GM21381 (cell line): Measurements from ENCODE around the gene TMCC2.

Experiments
- ATAC-seq: cut with Tn5 transposase; IDR thresholded peaks from one replicate; pipeline ENCODE4 v1.9.1; 2021; ENCODE audit warnings: mild to moderate bottlenecking, moderate library complexity; ENCODE audit not compliant: unreplicated experiment

TMCC2 gene

DNA sequence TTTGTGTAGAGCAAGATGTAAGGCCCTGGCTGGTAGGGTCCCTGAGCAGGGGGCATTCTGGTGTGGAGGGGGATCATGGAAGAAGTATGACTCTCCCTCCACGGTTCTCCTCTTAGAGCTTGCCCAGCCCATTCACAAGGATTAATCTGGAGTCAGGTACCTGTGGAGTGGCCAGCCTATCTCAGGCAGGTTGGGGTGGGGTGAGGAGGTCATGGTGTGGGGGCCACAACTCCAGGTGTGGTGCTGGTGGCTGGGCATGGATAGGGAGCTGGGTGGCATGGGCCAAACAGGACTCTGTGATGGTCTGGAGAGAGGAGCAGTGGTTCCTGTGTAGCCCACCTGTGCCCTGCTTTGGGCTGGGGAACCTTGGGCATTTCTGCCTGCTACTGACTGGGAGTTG lies 32.3 kb downstream of the TMCC2 start:
- no peak for ATAC-seq

DNA sequence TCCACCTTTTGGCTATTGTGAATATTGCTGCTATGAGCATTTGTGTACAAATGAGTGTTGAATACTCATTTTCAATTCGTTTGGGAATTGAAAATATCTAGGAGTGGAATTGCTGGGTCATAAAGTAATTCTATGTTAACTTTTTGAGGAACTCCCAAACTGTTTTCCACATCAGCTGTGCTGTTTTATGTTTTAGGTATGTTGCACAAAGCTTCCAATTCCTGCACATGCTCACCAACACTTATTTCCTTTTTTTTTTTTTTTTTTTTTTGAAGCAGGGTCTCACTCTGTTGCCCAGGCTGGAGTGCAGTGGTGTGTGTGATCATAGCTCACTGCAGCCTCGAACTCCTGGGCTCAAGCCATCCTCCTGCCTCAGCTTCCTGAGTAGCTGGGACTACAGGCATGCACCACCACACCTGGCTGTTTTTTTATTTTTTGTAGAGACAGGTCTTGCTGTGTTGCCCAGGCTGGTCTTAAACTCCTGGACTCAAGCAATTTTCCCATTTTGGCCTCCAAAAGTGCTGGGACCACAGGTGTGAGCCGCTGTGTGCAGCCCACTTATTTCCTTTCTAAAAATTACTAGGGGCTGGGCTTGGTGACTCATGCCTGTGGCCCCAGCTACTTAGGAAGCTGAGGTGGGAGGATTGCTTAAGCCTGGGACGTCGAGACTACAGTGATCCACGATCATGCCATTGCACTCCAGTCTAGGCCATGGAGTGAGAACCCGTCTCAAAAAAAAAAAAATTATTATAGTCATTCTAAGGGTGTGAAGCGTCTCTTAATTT lies 33.4 kb downstream of the TMCC2 start:
- ATAC-seq: no peak

DNA sequence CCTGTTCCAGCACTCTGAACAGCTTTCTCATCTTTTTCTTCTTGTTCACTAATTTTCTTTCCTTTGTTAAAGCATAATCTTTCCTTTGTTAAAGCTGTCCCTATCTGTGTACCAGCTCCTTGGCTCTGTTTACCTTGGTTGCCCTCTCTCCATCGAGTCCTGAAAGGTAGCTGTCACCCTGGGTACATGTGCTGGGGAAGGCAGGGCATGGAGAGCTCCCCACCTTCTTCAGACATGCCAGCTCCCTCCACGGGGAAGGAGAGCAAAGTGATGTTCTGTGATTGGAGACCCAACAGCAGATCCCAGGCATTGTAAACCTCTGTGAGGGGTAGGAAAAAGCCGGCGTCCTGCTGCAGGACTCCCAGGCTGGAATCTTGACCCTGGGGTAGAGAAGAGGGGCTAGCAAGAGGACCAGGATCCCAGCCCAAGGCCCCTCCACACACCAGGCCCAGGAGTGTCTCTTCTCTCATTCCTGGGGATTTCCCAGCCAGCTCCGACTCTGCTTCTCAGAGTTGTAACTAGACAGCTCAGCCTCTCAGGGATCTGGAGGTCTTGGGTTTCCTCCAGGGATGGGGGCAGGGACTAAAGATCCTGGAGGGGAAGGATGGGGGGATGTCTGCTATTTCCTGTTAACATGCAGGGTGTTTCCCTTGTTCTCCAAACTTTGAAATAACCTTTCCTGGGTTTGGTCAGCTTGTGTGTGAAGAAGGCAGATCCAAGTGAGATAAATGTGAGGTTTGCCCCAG lies 34.4 kb downstream of the TMCC2 start:
- no peak for ATAC-seq

DNA sequence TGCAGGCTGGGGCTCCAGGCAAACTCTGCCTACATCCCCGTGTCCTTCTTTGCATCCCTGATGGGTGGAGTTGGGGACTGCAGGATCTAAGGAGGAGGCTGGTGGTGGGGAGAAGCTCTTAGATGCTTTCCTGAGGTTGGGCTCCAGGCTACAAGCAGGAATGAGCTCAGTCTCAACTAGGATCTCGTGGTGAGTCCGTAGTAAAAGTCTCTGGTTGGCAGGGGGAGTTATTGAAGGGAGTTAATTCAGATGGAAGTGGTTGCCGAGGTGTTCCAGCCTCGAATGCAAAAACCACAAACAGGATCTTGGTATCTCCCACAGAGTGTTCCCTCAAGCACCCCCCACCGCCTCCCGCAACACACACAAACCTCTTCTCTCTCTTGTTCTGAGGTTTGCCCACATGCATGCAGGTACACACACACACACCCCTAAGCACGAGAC lies 35.0 kb downstream of the TMCC2 start:
- no peak for ATAC-seq

DNA sequence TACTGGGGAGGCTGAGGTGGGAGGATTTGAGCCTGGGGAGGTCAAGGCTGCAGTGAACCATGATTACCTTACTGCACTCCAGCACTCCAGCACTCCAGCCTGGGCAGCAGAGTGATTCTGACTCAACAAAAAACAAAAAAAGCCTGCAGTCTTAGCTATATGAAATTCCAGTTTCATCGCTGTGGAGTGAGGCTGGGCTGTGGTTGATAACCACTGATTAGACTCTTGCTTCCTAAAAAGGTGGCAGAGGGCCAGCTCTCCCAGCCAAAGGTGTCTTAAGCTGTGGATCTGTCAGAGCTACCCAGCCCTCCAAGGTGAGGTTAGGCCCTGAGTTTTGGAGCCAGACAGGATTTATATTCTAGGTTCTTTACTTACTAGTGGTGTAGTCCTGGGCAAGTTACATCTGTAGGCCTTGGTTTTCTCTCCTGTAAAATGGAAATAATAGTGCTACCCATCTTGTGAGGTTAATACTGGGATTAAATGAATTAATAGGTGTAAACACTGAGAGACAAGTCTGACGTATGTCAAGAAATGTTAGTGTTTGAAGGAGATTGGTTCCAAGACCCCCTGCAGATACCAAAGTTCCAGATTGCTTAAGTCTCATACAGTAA lies 35.9 kb downstream of the TMCC2 start:
- no peak for ATAC-seq

DNA sequence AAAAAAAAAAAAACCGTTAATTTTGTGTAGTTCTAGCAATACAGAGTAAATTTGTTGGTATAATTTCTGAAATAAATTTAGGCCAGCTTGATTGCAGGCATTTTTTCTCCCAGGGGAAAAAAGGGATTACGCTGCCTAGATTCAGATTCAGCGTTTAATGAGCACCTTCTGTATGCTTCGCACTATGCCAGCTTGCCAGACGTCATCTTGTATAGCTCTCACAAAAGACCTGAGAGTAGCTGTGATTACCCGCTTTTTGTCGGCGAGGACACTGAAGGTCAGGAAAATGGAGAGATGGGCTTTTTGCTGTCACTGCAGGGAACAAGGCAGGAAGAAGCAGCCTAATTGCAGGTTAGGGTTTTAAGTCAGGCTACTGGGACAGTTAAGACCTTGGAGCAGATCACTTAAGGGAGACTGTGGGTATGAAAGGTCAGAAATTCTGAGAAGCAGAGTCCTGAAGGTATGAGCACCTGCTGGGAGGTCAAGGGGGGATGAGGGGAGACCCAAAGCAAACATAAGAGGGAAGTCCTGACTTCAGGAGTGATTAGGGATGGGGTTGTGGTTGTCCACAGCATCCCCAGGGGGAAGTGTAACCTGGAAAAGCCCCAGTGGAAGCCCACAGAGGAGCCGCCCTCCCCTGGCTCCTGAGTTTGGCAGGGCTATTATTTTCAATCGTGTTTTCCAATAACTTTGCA lies 39.0 kb downstream of the TMCC2 start:
- no peak for ATAC-seq

DNA sequence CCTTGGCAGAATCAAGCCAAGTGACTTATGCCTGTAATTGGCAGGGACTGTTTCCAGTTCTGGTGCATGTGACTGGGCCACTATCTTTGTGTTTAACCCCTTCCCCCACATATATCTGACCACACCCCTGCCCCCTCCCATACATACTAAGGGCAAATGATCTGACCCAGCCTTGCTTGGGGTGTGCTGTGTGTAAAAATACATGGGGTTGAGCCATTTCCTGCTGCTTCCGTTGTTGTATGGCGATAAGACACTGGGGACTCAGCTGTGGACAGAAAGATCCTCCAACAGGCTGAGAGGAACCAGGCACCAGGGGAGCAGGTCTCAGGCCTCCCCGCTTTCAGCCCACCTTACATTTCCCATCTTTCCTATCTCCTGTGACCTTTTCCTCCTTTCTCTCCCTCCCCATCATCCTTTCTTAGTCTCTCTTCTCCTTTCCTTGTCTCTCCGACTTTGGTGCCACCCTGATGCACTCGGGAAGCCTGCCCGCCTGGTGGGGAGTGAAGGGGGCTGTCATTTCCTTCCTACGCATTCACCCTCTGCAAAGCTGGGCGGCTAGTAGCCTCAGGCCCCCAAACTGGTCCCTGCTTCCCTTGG lies 39.7 kb downstream of the TMCC2 start:
- ATAC-seq: no peak

DNA sequence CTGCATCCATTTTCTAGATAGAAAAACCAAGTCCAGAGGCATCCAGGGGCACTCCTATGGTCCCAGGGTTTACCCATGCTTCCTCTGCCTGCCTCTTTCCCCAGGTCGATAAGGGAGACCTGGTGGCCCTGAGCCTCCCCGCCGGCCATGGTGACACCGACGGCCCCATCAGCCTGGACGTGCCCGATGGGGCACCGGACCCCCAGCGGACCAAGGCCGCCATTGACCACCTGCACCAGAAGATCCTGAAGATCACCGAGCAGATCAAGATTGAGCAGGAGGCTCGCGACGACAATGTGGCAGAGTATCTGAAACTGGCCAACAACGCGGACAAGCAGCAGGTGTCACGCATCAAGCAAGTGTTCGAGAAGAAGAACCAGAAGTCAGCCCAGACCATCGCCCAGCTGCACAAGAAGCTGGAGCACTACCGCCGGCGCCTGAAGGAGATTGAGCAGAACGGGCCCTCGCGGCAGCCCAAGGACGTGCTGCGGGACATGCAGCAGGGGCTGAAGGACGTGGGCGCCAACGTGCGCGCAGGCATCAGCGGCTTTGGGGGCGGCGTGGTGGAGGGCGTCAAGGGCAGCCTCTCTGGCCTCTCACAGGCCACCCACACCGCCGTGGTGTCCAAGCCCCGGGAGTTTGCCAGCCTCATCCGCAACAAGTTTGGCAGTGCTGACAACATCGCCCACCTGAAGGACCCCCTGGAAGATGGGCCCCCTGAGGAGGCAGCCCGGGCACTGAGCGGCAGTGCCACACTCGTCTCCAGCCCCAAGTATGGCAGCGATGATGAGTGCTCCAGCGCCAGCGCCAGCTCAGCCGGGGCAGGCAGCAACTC lies 41.3 kb downstream of the TMCC2 start:
- ATAC-seq: no peak

DNA sequence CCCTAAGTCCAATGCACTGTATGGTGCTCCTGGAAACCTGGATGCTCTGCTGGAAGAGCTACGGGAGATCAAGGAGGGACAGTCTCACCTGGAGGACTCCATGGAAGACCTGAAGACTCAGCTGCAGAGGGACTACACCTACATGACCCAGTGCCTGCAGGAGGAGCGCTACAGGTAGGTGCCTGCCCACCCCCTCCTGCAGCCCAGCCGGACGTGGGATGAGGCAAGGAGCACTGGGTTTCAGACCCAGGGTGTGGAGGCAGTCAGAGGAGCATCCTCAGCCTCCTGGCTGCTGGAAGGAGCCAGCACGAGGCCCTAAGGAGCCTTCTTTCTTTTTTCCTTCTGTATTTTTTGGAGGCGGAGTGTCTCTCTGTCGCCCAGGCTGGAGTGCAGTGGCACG lies 42.0 kb downstream of the TMCC2 start:
- no peak for ATAC-seq

DNA sequence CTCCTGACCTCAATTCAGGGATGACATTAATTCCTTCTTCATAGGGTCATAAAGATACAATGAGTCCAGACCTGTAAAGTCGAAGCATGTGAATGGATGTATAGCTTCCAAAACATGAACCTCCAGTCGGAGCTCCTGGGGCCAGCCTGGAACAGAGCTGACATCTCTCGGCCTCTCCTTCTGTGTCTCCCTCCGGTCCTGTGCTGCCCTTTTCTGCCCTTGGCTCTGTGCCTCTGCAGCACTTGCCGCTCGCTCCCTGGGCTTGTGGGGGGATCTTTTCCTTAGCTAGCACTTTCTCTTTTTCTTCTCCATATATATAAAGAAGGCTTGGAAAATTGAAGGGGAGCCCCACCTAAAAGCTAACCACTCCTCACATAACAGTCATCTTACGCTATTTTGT lies 42.5 kb downstream of the TMCC2 start:
- no peak for ATAC-seq

DNA sequence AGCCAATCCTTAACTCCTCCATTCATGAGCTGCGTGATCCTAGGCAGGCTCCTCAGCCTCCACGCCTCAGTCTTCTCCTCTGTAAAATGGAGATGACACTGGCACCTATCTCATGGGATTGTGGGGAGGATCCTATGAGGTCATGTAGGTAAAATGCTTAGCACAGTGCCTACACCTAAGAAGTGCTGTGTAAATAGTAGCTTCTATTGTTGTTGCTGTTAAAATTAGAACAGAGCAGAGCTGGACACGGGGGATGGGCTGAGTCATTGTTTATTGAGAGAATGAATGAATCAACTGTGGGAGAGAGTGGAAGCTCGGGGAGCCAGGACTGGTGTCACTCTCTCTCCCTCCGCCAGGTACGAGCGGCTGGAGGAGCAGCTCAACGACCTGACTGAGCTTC lies 43.0 kb downstream of the TMCC2 start:
- ATAC-seq: no peak

DNA sequence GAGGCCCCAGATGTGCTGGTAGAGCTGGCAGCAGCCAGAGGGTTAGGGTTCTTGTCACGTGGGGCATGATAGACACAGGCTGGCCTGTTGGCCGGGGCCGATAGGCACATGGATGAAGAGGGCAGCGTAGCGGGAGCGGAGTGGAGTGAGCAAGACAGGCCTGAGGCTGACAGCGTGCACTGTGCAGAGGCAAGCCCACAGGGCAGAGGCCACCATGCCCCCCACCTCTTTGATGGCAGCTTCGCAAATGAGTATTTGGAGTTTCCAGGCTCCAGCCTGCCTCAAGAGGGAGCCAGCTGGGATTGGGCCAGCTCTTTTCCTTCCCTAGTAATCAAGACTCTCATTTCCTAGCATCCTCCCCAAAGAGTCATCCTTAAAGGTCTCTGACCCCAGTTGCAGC lies 43.5 kb downstream of the TMCC2 start:
- ATAC-seq: no peak

DNA sequence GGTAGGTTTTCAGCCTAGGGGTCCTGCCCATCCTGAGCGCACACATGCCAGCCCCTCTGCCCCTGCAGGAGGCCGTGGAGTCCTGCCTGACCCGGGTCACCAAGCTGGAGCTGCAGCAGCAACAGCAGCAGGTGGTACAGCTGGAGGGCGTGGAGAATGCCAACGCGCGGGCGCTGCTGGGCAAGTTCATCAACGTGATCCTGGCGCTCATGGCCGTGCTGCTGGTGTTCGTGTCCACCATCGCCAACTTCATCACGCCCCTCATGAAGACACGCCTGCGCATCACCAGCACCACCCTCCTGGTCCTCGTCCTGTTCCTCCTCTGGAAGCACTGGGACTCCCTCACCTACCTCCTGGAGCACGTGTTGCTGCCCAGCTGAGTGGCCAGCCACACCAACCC lies 44.0 kb downstream of the TMCC2 start:
- no peak for ATAC-seq

DNA sequence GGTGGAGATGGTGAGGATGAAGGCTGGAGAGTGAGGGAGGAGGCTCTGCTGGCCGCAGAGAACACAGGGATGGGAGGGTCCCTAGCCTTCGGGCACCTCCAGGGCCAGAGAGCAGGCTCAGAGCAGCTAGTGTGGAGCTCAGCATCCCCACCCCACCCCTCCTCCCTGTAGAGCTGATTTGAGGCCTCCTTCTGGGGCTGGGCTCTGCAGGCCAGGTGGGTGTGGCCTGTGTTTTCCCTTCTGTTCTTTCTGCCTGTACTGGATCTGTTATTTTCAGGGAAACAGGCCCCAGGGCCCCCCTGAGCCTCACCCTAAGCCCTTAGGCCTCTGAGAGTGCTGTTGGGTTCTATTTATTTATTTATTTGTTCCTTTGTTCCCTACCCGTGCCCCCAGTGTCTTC lies 44.8 kb downstream of the TMCC2 start:
- ATAC-seq: no peak

DNA sequence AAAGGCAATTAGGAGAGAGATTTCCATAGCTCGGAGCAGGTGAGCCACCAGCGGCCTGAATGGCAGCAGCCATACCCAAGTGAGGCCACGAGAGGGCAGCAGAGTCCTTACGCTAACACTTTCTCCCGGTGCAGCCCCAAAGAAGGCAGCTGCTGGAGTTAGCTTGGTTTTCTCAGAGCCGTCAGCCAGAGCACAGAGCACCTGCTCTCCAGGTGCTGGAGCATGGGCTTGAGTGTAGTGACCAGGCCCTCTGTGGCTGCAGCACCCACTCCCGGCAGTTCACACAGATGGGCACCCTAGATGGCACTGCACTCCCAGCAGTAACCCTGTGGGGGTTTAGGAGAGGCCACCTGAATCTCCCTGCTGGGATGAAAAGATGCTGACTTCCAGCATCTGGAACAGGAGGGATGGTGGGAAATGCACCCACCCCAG lies 45.8 kb downstream of the TMCC2 start:
- ATAC-seq: no peak

DNA sequence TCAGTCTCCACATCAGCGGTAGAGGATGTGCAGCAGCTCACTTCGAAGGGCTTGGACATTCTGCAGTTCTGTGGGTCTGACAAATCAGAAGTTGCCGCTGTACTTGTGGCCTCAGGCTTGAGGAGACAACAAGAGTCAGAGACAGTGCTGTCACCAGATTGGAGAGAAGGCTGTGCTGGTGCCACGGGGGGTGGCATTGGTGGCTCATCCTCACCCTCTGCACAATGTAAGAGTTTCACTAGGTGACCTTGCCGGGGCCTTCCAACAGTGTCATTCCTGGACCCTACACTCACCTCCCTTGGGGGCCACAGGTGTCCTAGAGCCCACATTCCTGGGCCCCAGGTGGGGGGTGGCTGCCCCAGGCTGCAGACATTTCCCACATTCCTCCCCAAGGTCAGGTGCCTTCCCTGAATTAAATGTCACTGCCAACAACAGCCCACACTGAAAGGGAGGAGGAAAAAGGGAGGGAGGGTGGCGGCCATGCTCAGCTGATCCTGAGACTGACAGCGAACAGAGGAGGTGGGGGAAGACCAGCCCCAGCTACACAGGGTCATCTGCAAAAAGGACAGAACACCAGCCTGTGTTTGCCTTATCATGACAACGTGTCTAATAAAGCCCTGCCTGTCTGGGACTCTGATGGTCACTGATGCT lies 46.4 kb downstream of the TMCC2 start:
- no peak for ATAC-seq

DNA sequence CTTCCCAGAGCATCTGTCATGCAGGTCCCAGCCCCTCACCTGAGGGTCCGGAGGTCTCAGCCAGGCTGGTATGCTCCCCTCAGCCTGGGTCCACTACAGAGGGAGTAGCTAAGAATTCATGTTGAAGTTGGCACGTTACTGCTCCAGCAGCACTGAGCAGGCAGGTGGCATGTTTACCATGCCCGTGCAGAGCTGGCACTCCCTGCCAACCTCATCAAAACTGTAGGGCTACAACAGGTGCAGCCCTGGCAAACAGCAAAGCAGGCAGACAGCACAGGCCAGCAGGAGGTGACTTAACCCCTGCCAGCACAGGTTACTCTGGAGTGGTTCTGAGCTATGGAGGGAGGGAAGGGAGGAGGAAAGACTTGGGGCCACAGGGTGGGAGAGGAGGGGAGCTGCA lies 47.4 kb downstream of the TMCC2 start:
- no peak for ATAC-seq

DNA sequence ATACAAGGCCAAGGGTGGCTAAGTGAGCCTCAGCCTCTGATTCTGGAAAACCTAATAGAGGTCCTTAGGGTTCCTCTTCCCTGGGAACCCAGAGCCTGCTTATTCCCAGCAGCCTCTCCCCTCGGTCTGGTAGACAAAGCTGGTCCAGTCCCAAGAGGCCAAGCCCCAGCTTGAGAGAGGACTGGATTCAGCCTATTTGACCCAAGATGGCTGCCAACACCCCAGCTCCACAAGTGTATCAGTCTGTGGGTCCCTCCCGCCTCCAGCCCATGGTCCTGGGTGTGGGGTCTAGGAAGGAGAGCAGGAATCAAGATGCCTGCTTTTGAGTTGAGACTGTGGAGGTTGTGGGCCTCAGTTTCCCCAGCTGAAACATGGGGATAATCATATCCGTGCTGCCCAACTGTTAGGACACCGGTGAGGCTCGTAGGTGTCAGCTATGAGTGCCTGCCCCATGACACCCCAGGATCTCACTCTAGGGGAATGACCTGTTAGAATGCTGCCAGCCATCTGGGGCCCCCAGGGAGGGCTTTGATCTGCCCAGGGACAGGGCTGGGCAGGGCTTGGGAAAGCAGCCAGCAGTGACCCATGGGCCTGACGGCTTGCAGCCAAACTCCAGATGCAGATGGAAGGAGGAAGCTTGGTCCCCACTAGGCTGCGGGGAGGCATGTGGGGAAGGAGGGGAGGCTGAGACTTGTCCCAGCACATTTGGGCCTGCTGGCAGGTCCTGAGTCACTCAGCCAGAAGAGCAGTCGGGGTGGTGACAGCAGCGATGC lies 48.4 kb downstream of the TMCC2 start:
- no peak for ATAC-seq

DNA sequence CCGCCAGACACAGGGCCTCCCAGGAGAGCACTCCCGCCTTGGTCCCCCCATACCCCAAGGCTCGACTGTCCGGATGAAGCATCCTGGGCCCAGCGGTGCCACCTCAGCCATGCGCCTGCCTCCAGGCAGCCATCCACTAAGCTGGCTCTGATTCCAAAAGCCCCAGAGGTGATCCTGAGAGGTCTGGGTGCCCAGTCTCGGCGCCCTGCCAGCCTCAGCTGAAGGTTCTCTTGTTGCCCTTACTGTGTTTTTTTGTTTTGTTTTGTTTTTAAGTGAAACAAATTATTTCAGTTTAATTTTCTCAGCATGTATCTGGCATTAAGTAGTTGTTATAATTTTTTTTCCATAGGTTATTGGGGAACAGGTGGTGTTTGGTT lies 48.9 kb downstream of the TMCC2 start:
- ATAC-seq: no peak
